Measurements from ENCODE around the gene DAB1.
A peak's percentile ranks its signal among the peaks of the same experiment; 100 is the strongest.

DAB1 gene

GRCh38 chr1:57086154-57086553 lies 337.7 kb downstream of the DAB1 start:
- FAIRE-seq (no peak), DNase-seq (ENCODE audit: low spot score) (no peak)

GRCh38 chr1:57084701-57085100 lies 339.2 kb downstream of the DAB1 start:
- FAIRE-seq (no peak), DNase-seq (ENCODE audit: low spot score) (no peak)

GRCh38 chr1:57082711-57083439 lies 341.0 kb downstream of the DAB1 start:
- FAIRE-seq (no peak), DNase-seq (ENCODE audit: low spot score) (no peak)

GRCh38 chr1:57079454-57080157 lies 344.3 kb downstream of the DAB1 start:
- FAIRE-seq (no peak), DNase-seq (ENCODE audit: low spot score) (no peak)

GRCh38 chr1:57072401-57073110 lies 351.3 kb downstream of the DAB1 start:
- DNase-seq (ENCODE audit: low spot score) (no peak), FAIRE-seq (no peak)

- FAIRE-seq (no peak), DNase-seq (ENCODE audit: low spot score) (no peak)
Observed at GRCh38 chr1:57067863-57068262, 356.0 kb downstream of the DAB1 start.

GRCh38 chr1:57066980-57067610 lies 356.8 kb downstream of the DAB1 start:
- DNase-seq (ENCODE audit: low spot score) (no peak), FAIRE-seq (no peak)

- no peak for FAIRE-seq
- DNase-seq (ENCODE audit: low spot score) = no peak
Observed at GRCh38 chr1:57065442-57065841, 358.4 kb downstream of the DAB1 start.

GRCh38 chr1:57064379-57065140 lies 359.3 kb downstream of the DAB1 start:
- FAIRE-seq (no peak), DNase-seq (ENCODE audit: low spot score) (no peak)

GRCh38 chr1:57063406-57064125 lies 360.3 kb downstream of the DAB1 start:
- FAIRE-seq (no peak), DNase-seq (ENCODE audit: low spot score) (no peak)

- DNase-seq (ENCODE audit: low spot score) = peak; percentile 9
- no peak for FAIRE-seq
Observed at GRCh38 chr1:57061369-57061768, 362.5 kb downstream of the DAB1 start.

GRCh38 chr1:57060451-57060850 lies 363.4 kb downstream of the DAB1 start:
- no peak for DNase-seq (ENCODE audit: low spot score)
- FAIRE-seq = no peak

GRCh38 chr1:57058652-57059501 lies 365.0 kb downstream of the DAB1 start:
- no peak for DNase-seq (ENCODE audit: low spot score)
- no peak for FAIRE-seq

GRCh38 chr1:57048856-57049255 lies 375.0 kb downstream of the DAB1 start:
- no peak for FAIRE-seq
- no peak for DNase-seq (ENCODE audit: low spot score)

- DNase-seq (ENCODE audit: low spot score) (no peak), FAIRE-seq (no peak)
Observed at GRCh38 chr1:57046462-57046861, 377.4 kb downstream of the DAB1 start.

- DNase-seq (ENCODE audit: low spot score) (no peak), FAIRE-seq (no peak)
Observed at GRCh38 chr1:57041901-57042300, 382.0 kb downstream of the DAB1 start.

- FAIRE-seq (no peak), DNase-seq (ENCODE audit: low spot score) (no peak)
Observed at GRCh38 chr1:57040811-57041210, 383.0 kb downstream of the DAB1 start.

- no peak for FAIRE-seq
Observed at GRCh38 chr1:57036641-57037579, 386.9 kb downstream of the DAB1 start.

More at GRCh38 chr1:57036641-57037579, 386.9 kb downstream of the DAB1 start:
- DNase-seq (ENCODE audit: low spot score) = no peak

All from urothelium cell line (cell line).